SK-N-SH (cell line): ENCODE results near the gene CDH16. TPM values are rescaled to one million over a fixed set of nuclear protein-coding genes. Genes with fewer than 3 reads are reported as not detected.
A peak's percentile ranks its signal among the peaks of the same experiment; 100 is the strongest.

ENCODE experiments used
- CTCF ChIA-PET: fragments of 300-600, 350-600 bp; formaldehyde crosslinking; extraction: SDS; loops from one replicate; lab custom pipeline; 2021; lab: Yijun Ruan, JAX
- POLR2A ChIA-PET: fragments of 350-600 bp; sonication (Branson Sonifier 250); formaldehyde crosslinking; extraction: SDS; loops from one replicate; lab custom pipeline; 2020; ENCODE audit warnings: antibody characterized with exemption, inconsistent platforms; lab: Yijun Ruan, JAX
- DNase-seq: peaks from one replicate; pipeline ENCODE4 v3.0.0; 2012
- H2AFZ ChIP-seq: fragments of 200-600 bp; sonication (generic); 2 replicates; pipeline ENCODE4 v1.8.1; 2016; ENCODE audit warnings: antibody characterized with exemption, mild to moderate bottlenecking, low read depth
- H3F3A ChIP-seq: fragments of 200-600 bp; sonication (generic); replicated peaks from 2 replicates; pipeline ENCODE3; 2016; ENCODE audit warnings: antibody characterized with exemption, mild to moderate bottlenecking; ENCODE audit not compliant: insufficient read depth
- H3K27ac ChIP-seq, 2 experiments: fragments of 200-500 bp in 1 of 2; fragments of 200-600 bp in 1 of 2; sonication (Bioruptor generic) in 1 of 2; sonication (generic), shearing (Covaris generic) in 1 of 2; 2 replicates each; pipeline versions ENCODE4 v1.5.1 to v1.6.1; 2014 to 2016; ENCODE audit warnings: low read depth in 2 of 2, inconsistent platforms in 1 of 2, low read length in 1 of 2, mild to moderate bottlenecking in 1 of 2, mixed read lengths in 1 of 2
- H3K27me3 ChIP-seq: fragments of 200-600 bp; sonication (generic), shearing (Covaris generic); 2 replicates; pipeline ENCODE4 v1.6.1; 2016; ENCODE audit warnings: mixed run types; ENCODE audit not compliant: insufficient read depth
- H3K36me3 ChIP-seq, 2 experiments: fragments of 200-500 bp in 1 of 2; fragments of 200-600 bp in 1 of 2; sonication (Bioruptor generic) in 1 of 2; sonication (generic) in 1 of 2; replicated peaks in 1 of 2; 2 replicates each; pipeline versions ENCODE3 to v1.5.1; 2014 to 2016; ENCODE audit warnings: low read length in 1 of 2, mild to moderate bottlenecking in 1 of 2; ENCODE audit not compliant: insufficient read depth in 2 of 2, control insufficient read depth in 1 of 2
- H3K4me1 ChIP-seq, 2 experiments: fragments of 200-500 bp in 1 of 2; fragments of 200-600 bp in 1 of 2; sonication (Bioruptor generic) in 1 of 2; sonication (generic), shearing (Covaris generic) in 1 of 2; 2 replicates each; pipeline versions ENCODE4 v1.5.1 to v1.6.1; 2014 to 2016; ENCODE audit warnings: low read depth in 1 of 2, low read length in 1 of 2, mixed run types in 1 of 2; ENCODE audit not compliant: insufficient read depth in 2 of 2, control insufficient read depth in 1 of 2
- H3K4me2 ChIP-seq: fragments of 200-600 bp; sonication (generic), shearing (Covaris generic); 2 replicates; pipeline ENCODE4 v1.6.1; 2017; ENCODE audit warnings: mixed run types
- H3K4me3 ChIP-seq, 2 experiments: fragments of 200-500 bp in 1 of 2; fragments of 200-600 bp in 1 of 2; sonication (Bioruptor generic) in 1 of 2; sonication (generic), shearing (Covaris generic) in 1 of 2; 2 replicates each; pipeline versions ENCODE4 v1.5.1 to v1.8.1; 2014 to 2016; ENCODE audit warnings: low read depth in 2 of 2, inconsistent platforms in 1 of 2, low read length in 1 of 2, mild to moderate bottlenecking in 1 of 2, mixed read lengths in 1 of 2, moderate library complexity in 1 of 2
- H3K79me2 ChIP-seq: fragments of 200-600 bp; sonication (generic); 2 replicates; pipeline ENCODE4 v1.8.1; 2017; ENCODE audit warnings: mild to moderate bottlenecking; ENCODE audit not compliant: insufficient read depth
- H3K9ac ChIP-seq: fragments of 200-600 bp; sonication (generic); 2 replicates; pipeline ENCODE4 v1.6.1; 2017; ENCODE audit warnings: mixed run types
- H3K9me2 ChIP-seq: fragments of 200-600 bp; sonication (generic); 2 replicates; pipeline ENCODE4 v1.6.1; 2017; ENCODE audit warnings: mixed run types
- H3K9me3 ChIP-seq: fragments of 200-600 bp; sonication (generic); 2 replicates; pipeline ENCODE4 v1.6.1; 2017; ENCODE audit warnings: mixed run types, mild to moderate bottlenecking, moderate library complexity
- H4K20me1 ChIP-seq: fragments of 200-600 bp; sonication (generic); 2 replicates; pipeline ENCODE4 v1.6.1; 2017; ENCODE audit warnings: mild to moderate bottlenecking, mixed run types; ENCODE audit not compliant: insufficient read depth
- CTCF ChIP-seq: fragments of 200-600 bp; sonication (generic); IDR thresholded peaks from 2 replicates; pipeline ENCODE4 v1.6.1; 2017; ENCODE audit warnings: antibody characterized with exemption, mild to moderate bottlenecking, moderate library complexity
- MXI1 ChIP-seq: IDR thresholded peaks from 2 replicates; pipeline ENCODE4 v1.6.1; 2012; ENCODE audit warnings: mild to moderate bottlenecking, low read depth, low read length, improper control_type of control experiment
- REST ChIP-seq: IDR thresholded peaks from 2 replicates; pipeline ENCODE4 v1.6.1; 2012; ENCODE audit warnings: mild to moderate bottlenecking, low read depth, low read length, moderate library complexity
- SMC3 ChIP-seq: IDR thresholded peaks from 2 replicates; pipeline ENCODE4 v1.6.1; 2012; ENCODE audit warnings: low read depth, low read length, improper control_type of control experiment
- YY1 ChIP-seq: IDR thresholded peaks from 2 replicates; pipeline ENCODE4 v1.4.0; 2012; ENCODE audit warnings: low read depth, mild to moderate bottlenecking
- WGBS: methylation state at CpG from one replicate; pipeline ENCODE4 v1.1.6; 2017; ENCODE audit warnings: low lambda C conversion rate; 5-methylcytosine and 5-hydroxymethylcytosine counted together
- polyA plus RNA-seq, 3 experiments: library from polyadenylated mRNA; depleted of rRNA; stranded (reverse); fragments of >200 nt; gene quantifications; 2 replicates each; pipeline ENCODE4 v1.2.3, GENCODE V29; 2012

Gene CDH16
- polyA plus RNA-seq, 1 of the 3 experiments (the other 2 are of a cell fraction), result not detected

GRCh38 chr16:66961914-66962313 lies 43.2 kb upstream of the CDH16 start (continued):
- TF ChIP-seq REST, result no peak
- TF ChIP-seq, all 33 proteins: peak for 0

- DNase-seq, result peak; percentile 82
- ChIA-PET POLR2A (interaction anchor here (0.5 kb wide), 1 partner anchor 58 kb away, joined by 3 read pairs; no protein-coding TSS in a partner anchor), CTCF (interaction anchor here (0.6 to 11.9 kb wide), 30 partner anchors 9 to 236 kb away, joined by 3 to 82 read pairs (median 4); partner anchors contain the start of genes B3GNT9 and RRAD)
- H3K9ac ChIP-seq, result no peak within 1 kb of the TSS
- H2AFZ ChIP-seq, result peak within 1 kb of the TSS; percentile 79
- H4K20me1 ChIP-seq, result no peaks in the 10 kb centered on the region
- no peak within 1 kb of the TSS; a peak in 1 of 4 replicates for H3K27ac ChIP-seq
- H3F3A ChIP-seq, result no peaks in the 10 kb centered on the region
- no peaks in the 10 kb centered on the region for H3K9me3 ChIP-seq
- no peaks in the 10 kb centered on the region for H3K36me3 ChIP-seq
- peaks cover 0 to 16% of the 10 kb centered on the region in 2 experiments; a peak in 1 of 4 replicates for H3K4me1 ChIP-seq
- no peaks in the 10 kb centered on the region for H3K9me2 ChIP-seq
- H3K4me3 ChIP-seq, result peak within 1 kb of the TSS; percentile 6 to 50; a peak in 1 of 4 replicates
- TF ChIP-seq MXI1 (peak; percentile 46; the same call in 1 of the 2 replicates), YY1 (no peak), REST (peak; percentile 61; the same call in 1 of the 2 replicates), SMC3 (0 out of 2 replicates have a peak, but pooled peaks have one; percentile 8), CTCF (peak; percentile 81)
- H3K27me3 ChIP-seq, result no peaks in the 10 kb centered on the region
- H3K79me2 ChIP-seq, result no peaks in the 10 kb centered on the region
- 67% methylated on average over 14 of the region's 16 CpGs for WGBS
- H3K4me2 ChIP-seq, result peak within 1 kb of the TSS; percentile 59; the same call in 1 of the 2 replicates
These were observed 42.5 kb upstream of the CDH16 start, which contains the start of gene CES3 for GRCh38 chr16:66961065-66961744. CES3 (plus strand) TSS chr16:66961266; CDS start chr16:66961308, 42 bp downstream.
